T-helper 9 cell (primary cell): Measurements from ENCODE around the gene FHIP2A.
"Not testable (repeated sequence)": the region's sequence is repeated elsewhere in the genome, so short reads cannot be mapped to it uniquely, and the experiment has no call there.

Experiments
- DNase-seq: peaks from one replicate; pipeline ENCODE4 v3.0.0-alpha.2; 2020

The FHIP2A gene

DNA sequence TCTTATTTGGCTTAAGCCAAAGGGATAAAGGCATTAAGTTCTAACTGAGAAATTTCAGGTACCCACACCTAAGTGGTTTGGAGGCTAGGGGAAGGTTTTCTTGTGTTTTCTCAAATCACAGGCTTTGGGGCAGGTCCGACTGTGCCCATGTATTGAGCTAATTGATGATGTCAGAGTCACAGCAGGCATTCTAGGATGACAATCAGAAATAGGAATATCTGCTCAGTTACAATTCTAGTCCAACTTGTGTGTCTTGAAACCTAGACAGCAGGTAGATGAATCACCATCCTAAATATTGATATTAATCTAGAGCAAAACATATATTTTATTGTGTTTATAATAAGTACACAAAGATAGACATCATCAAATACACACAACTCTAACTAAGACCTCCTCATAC is 2.3 kb upstream of the FHIP2A start:
- DNase-seq: no peak

DNA sequence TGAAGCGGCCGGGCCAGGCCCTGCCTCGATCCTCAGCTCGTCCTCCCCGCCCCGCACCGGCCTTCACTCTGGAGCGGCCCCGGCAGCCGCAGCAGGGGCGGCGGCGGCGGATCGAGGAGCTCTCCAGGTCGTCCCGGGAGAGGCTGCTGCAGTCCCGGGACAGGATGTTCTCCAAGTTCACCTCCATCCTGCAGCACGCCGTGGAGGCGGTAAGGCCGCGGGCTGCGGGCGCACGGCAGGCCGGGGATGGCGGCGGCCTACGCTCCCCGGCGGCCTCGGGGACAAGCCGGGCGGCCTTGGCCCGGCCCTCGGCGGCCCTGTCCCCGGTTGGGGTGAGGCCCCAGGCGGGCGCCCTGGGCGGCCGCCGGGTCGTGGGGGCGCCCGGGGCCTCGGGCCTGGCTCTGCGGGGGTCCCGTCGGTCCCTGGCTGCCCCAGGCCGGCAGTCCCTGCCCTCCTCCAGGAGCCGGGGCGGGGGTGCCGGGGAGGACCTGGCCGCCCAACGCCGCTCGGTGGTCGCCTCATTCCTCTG is 399 bp downstream of the FHIP2A start:
- DNase-seq: no peak

DNA sequence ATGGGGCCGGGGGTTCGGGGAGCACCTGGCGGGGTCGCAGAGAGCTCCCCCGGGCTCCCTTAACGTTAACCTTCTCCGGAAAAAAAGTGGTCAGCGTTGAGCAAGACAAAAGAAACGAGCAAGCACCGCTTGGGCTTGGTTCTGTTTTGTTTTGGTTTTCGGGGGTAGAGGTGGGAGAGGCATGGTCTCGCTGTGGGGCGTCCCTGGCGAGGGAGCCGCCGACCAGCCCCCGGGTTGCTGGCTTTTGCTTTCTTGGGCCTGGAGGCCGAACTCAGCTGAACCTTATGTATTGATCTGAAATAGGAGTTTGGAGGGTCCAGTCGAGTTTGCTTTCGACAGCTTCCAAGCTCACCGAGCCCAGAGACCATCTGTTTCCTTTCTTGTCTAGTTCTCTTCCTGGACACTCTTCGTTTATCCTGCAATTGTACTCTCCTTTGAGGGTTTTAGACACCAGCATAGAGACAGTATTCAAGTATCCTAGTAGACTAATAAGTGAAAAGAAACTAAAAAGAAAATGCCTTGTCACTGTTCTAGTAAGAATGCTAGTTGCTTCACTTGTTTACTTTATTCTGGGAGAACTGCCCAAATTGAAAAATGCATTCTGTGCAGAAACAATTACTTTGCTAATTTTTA is 980 bp downstream of the FHIP2A start:
- DNase-seq: peak; percentile 6

DNA sequence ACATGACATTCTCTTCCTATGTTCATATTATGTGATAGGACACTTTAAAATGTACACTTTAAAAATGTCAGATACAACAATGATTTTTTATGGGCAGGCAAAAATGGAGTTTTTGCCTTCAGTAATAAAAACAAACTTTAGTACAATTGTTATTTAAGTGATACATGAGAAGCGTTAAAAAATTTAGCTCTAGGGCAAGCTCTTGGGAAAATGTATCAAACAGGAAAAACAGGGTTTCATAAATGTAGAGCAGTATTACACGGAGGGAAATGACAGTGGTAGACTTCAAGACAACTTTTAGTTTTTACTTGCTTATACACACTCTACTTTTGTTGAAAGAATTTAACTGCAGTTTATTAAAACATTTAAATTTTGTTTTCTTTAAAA is 1.5 kb downstream of the FHIP2A start:
- no peak for DNase-seq

DNA sequence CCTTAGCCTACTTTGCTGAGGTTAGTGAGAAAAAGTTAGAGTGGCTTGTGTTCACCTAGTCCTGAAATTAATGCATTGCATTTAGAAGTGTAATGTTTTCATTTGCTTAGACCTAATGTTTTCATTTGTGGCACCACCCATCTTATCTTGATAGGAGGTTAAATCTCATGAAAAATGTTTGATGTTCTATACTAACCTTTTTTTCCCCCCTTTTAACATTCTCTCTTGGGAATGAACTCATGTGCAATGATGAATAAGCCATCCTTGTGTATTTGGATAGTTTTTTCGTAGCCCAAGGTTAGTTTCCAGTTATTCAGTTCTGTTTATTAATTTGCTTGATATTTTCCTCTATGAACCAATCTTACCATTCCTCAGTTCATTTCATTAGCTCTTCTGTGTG is 2.8 kb downstream of the FHIP2A start:
- DNase-seq: no peak

DNA sequence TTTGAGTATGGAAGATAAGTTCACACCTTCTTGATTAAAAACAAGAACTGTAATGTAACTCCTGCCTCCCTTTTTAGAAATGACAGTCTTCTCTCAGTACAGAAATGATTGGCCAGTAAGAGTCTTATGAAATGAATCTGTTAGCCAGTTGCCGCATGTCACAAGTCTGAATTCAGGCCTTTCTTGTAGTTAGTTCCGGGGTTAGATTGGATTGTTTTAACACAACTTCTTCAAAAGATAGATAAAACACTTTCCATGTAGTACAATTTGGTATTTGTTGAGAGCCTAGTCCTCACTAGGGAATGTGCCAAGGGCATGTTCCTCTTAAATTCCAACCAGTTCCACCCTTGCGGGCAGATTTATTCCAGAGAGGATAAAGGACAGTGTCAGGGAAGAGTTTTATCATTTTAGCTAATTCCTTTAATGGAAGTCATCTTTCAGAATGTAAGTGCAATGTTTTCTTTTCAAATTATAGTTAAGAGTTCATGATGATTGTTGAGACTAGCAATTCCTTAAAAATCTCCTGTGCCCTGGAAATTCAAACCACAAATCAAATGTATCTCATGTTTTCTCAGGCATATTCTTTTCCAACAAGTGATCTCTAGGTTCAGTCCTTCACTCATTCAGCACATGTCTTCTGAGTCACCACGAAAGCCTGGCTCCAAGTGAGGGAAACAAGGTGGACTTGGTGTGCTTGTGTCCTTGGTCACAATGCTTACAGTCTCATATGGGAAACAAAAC is 4.1 kb downstream of the FHIP2A start:
- DNase-seq: no peak

DNA sequence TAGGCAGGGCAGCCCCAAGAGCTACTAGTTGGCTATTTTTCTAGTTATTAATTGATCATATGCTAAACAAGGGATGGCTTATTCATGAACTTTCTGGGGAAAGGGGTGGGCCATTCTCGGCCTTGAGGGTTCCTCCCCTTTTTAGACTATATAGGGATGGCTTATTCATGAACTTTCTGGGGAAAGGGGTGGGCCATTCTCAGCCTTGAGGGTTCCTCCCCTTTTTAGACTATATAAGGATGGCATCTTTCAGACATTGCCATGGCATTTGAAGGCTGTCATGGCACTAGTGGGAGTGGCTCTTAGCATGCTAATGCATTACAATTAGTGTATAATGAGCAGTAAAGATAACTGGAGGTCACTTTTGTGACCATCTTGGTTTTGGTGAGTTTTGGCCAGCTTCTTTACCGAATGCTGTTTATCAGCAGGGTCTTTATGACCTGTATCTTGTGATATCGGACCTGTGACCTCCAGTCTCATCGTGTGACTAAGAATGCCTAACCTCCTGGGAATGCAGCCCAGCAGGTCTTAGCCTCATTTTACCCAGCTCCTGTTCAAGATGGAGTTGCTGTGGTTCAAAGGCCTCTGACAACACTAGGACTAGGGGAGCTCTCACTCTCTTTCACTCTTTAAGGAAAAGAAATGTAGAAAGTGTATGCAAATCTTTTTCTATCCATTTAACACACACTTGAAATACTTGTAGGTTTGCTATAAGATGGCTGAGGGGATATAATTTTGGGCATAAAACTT is 7.8 kb downstream of the FHIP2A start:
- no peak for DNase-seq

DNA sequence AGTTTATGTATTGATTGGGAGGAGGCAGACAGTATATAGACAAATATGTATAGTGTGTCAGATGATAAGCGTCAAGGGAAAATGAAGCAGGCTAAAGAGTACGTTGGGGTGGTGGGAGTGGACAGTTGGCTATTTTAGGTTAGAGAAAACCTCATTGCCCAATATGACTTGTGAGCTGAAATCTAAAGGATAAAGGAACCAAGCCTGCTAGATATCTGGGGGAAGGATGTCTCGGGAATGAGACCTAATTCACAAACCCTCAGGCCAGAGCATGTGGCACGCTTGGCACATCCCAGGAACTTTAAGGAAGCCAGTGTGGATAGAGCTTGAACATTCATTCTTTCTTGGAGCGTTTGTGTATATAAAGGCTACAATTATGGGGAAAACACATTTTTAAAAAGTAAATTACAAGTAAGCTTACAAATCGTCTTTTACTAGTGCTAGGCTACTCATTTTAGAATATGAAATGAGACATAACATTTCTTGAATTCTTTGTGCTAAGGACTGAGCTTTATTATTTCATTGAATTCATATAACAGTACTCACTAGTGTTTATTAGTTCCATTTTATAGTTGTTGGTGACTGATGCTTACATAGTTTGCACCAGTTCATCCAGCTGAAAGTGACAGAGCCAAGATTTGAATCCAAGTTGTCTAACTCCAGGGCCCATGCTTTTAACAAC is 9.7 kb downstream of the FHIP2A start:
- no peak for DNase-seq

DNA sequence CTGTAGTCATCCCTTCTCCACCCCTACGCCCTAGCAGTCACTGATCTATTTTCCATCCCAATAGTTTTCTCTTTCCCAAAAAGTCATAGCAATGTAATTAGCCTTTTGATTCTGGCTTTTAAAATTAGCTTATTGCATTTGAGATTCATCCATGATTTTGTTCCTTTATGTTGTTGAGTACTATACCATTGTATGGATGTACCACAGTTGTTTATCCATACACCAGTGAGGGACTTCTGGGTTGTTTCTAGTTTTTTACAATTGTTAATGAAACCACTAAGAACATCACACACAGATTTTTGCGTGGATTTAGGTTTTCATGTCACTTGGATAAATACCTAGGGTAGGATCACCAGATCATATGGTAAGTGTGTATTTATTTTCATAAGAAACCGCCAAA is 16.1 kb downstream of the FHIP2A start:
- no peak for DNase-seq

DNA sequence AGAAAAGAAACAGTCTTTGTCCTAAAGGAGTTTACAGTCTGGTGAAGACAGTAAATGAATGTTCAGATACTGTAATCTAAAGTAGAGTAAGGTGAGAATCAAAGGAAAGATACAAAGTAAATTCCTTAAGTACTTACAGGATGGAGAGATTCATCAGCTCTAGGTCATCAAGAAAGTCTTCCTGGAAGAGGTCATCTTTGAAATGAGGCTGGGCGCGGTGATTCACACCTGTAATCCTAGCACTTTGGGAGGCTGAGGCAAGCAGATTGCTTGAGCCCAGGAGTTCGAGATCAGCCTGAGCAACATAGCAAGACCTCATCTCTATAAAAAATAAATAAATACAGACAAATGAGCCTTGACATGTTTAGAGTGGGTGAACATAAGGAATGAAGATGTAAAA is 18.3 kb downstream of the FHIP2A start:
- DNase-seq: no peak

DNA sequence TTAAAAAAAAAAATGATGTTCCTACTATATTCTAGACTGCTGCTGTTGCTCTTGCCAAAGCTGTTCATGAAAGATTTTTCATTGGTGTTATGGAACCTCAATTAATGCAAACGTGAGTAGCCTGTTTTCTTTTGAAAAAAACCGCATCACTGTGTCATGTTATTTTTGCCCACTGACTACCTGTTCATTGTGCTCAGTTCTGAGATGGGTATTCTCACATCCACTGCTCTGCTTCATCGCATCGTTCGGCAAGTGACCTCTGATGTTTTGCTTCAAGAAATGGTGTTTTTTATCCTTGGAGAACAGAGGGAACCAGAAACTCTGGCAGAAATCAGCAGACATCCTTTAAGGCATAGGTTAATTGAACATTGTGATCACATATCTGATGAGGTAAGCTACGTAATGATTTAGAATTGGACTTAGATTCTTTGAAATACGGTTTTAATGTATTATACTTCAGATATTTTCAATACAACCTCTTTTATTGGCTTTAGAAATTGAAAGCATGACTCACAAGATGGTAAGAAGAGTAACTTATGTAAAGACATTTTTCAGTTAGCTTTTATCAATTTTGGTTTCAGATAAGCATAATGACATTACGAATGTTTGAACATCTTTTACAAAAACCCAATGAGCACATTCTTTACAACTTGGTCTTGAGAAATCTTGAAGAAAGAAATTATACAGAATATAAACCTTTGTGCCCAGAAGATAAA is 24.6 kb downstream of the FHIP2A start:
- DNase-seq: no peak

DNA sequence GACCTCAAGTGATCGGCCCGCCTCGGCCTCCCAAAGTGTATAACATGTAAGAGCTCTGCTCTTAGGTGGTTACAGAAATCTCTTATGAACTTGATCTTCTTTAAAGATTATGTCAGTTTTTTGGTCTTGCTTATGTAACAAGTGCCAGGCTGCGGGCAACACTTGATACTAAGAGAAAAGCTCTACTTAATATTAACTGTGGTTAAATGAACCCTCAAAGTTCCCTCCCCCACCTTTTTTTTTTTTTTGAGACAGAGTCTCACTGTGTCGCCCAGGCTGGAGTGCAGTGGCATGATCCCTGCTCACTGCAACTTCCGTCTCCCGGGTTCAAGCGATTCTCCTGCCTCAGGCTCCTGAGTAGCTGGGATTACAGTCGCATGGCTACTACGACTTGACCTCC is 25.9 kb downstream of the FHIP2A start:
- not testable (repeated sequence) for DNase-seq

DNA sequence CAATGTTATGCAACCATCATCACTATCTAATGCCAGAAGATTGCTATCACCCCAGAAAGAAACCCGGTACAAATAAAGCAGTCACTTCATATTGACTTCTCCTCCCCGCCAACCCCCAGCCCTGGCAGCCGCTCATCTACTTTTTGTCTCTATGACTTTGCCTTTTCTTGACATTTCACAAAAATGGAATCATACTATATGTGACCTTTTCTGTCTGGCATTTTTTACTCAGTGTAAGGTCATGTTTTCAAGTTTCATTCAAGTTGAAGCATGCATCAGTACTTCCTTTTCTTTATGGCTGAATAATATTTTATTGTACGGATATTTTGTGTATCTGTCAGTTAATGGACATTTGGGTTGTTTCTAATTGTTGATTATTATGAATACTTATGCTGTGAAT is 28.1 kb downstream of the FHIP2A start:
- no peak for DNase-seq

DNA sequence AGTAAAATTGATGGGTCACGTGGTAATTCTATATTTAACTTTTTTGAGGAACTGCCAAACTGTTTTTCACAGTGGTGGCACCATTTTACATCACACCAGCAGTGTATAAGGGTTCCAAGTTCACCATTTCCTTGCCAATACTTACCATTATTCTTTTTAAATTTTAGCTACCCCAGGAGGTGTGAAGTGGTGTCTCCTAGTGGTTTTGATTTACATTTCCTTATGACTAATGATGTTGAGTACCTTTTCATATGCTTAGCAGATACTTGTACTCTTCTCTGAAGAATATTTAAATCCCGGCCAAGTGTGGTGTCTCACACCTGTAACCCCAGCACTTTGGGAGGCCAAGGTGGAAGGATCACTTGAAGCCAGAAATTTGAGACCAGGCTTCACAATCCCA is 28.5 kb downstream of the FHIP2A start:
- no peak for DNase-seq

DNA sequence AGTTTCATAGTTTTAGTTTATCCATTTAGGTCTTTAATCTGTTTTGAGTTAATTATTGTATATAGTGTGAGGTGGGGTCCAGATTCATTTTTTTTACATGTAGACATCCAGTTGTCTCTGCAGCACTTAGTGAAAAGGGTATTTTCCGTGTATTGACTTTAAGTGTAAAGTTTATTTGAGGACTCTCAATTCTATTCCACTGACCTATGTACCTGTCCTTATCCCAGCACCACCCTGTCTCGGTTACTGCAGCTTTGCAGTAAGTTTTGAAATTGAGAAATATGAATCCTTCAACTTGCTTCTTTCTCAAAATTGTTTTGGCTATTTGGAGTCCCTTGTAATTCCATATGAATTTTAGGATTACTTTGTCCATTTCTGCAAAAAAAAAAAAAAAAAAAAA is 29.8 kb downstream of the FHIP2A start:
- DNase-seq: no peak

DNA sequence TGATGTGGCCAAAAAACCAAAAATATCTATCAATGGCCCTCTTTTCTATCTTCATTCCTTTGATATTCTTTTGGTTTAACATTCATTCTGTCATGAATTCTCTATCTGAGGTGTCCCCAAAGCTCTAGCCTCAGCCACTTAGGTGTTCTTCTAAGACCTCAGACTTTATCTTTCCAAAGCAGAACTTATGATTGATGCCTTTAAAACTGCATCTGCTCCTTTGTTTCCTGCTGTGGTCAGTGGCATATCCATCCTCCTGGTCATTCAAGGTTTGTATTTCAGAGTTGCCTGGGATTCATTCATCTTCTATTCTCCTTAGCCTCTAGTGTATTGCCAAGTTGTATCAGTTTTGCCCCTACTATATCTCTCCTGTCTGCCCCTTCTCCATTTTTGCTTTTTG is 30.6 kb downstream of the FHIP2A start:
- DNase-seq: no peak

DNA sequence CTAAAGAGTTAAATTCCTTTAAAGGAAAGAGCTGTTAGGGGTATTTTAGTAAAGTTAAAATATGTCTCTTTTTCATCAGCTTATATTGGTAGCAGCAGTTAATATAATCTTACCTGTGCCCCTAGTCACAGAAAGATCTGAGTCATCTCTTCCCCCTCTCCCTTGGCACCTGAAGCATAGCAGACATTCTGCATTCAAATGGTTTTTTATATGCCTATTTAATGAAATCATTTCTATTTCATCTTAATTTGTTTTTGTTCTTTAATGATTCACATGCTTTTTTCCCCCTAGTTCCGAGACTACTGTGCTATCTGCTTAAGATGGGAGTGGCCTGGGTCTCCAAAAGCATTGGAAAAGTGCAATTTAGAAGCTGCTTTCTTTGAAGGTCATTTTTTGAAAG is 33.3 kb downstream of the FHIP2A start:
- DNase-seq: no peak

DNA sequence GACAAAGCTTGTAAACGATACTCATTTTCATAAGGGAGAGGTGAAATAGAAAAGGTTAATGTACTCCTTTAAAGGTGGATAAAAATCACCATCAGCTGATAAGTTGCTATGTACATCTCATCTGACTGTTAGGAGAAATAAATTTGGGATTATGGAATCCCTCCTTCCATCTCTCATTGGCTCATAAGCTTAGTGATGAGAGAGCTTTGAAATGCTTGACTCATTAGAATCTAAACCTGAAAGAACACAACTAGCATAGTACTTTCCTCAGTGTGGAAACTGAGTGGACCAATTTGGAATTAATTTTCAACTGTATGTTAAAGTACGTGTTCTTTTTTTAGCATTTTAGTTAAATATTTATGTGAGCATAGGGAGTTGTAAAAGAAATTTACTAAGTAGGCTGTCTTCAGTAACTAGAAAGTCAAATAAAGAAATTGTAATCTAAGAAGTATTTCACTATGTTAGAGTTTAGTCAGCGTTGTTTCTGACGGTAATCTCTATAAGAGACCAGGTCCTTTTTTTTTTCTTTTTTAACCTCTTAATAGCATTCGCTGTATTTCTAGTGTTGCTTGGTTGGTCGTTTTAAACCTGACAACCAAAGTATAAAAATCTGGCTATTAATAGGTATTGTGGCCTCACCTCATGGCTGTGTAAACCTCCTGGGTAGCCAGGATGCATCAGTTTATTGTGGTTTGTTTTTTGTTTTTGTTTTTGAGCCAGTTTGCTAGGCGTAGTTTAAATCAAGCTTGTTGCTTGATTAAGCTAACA is 34.4 kb downstream of the FHIP2A start:
- no peak for DNase-seq

DNA sequence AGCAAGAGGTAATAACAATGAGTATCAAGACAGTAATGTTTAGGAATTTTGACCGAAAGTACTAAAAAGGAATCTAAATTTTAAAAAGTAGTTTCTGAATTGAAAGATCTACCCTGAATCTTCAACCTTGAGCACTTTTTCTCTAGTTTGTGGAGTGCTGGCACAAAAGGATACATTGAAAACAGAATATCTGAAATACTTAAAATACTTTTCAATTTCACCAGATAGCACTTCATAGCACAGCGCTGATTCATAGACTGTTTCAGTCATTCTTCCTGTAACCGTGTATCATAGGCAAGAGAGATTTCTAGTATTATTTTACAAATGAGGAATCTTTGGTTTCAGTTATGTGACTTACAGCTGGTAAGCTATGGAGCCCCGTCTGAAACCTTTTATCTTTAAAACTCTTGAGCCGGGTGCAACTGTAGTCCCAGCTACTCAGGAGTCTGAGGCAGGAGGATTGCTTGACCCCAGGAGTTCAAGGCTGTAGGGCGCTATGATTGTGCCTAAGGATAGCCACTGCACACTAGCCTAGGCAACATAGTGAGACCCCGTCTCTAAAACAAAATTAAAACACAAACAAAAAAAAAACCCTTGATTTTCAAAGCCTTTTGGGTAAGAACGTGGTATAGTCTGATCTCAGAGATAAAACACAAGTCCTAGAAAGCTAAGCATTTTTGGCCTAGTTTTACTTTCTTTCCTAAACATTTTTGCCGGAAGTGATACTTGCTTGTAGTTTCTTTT is 35.1 kb downstream of the FHIP2A start:
- no peak for DNase-seq

DNA sequence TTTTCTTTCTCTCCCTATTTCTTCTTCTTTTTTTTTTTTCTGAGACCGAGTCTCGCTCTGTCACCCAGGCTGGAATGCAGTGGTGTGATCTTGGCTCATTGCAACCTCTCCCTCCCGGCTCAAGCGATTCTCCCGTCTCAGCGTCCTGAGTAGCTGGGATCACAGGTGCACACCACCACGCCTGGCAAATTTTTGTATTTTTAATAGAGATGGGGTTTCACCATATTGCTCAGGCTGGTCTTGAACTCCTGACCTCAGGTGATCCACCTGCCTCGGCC is 35.6 kb downstream of the FHIP2A start:
- DNase-seq: not testable (repeated sequence)

DNA sequence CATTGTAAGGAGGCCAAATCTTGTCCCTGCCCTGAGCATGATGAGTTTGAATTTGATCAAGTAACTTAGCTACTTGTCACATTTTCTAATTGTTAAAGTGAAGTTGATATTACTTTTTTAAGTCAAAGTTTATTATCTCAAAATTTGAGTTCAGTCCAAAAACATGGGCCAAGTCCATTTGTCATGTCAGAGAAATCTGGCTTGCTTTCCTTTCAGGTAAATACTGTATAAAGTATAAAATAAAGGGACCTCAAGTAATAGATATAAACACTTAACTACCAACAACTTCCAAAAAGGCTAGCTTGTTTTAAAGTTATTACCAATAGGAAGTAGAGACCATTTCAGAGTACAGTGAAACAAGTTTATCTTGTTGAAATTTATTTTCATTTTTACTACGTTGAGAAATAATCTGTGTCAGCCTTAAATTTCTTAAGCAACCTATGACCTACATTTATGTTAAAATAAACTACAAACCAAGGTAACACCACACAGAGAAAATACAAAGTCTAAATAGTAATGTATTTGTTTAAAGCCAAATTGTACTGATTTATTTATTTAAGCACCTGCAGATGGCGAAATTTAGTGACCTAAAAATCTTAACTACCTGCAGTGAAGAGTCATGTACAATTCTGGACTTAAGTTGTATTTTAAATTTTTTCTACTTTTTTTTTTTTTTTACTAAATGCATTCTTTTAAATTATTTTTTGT is 36.5 kb downstream of the FHIP2A start:
- no peak for DNase-seq
